Endodermal cell (in vitro differentiated cells): ENCODE results near the gene LRRC7. TPM values are rescaled to one million over a fixed set of nuclear protein-coding genes. Genes with fewer than 3 reads are reported as not detected.

ENCODE experiments used
- DNase-seq: peaks from one replicate; pipeline ENCODE4 v3.0.0-alpha.2; 2017
- H3K27ac ChIP-seq: 2 replicates; pipeline ENCODE4 v1.5.1; 2013; ENCODE audit warnings: mild to moderate bottlenecking, low read depth, low read length, moderate library complexity
- H3K27me3 ChIP-seq: 2 replicates; pipeline ENCODE4 v1.6.1; 2013; ENCODE audit warnings: mild to moderate bottlenecking, low read length, moderate library complexity; ENCODE audit not compliant: insufficient read depth, control insufficient read depth, poor library complexity, severe bottlenecking
- H3K36me3 ChIP-seq: 2 replicates; pipeline ENCODE4 v1.7.0; 2013; ENCODE audit warnings: mild to moderate bottlenecking, low read length, moderate library complexity; ENCODE audit not compliant: control insufficient read depth, insufficient read depth
- H3K4me1 ChIP-seq: one replicate; pipeline ENCODE4 v1.7.0; 2013; ENCODE audit warnings: low read length; ENCODE audit not compliant: control insufficient read depth, insufficient read depth
- H3K4me3 ChIP-seq: 2 replicates; pipeline ENCODE4 v1.5.1; 2013; ENCODE audit warnings: mild to moderate bottlenecking, low read length, moderate library complexity
- H3K9ac ChIP-seq: 2 replicates; pipeline ENCODE4 v1.6.1; 2013; ENCODE audit warnings: mild to moderate bottlenecking, low read length, moderate library complexity; ENCODE audit not compliant: poor library complexity, severe bottlenecking; ENCODE audit errors: extremely low read depth
- H3K9me3 ChIP-seq: 2 replicates; pipeline ENCODE4 v1.6.1; 2013; ENCODE audit warnings: mild to moderate bottlenecking, low read length, moderate library complexity; ENCODE audit not compliant: control insufficient read depth
- H3K27ac Mint-ChIP-seq: 2 replicates; pipeline ENCODE4 v1.8.0; 2020; ENCODE audit warnings: mixed read lengths
- H3K27me3 Mint-ChIP-seq: 2 replicates; pipeline ENCODE4 v1.8.0; 2021; ENCODE audit warnings: mild to moderate bottlenecking, mixed read lengths; ENCODE audit not compliant: insufficient read depth
- H3K36me3 Mint-ChIP-seq: 2 replicates; pipeline ENCODE4 v1.8.0; 2020; ENCODE audit warnings: low read depth, mixed read lengths
- H3K4me1 Mint-ChIP-seq: 2 replicates; pipeline ENCODE4 v1.8.0; 2020; ENCODE audit warnings: mixed read lengths
- H3K4me3 Mint-ChIP-seq: 2 replicates; pipeline ENCODE4 v1.8.0; 2020; ENCODE audit warnings: mild to moderate bottlenecking, moderate library complexity, mixed read lengths
- H3K9me3 Mint-ChIP-seq: 2 replicates; pipeline ENCODE4 v1.8.0; 2020; ENCODE audit warnings: mild to moderate bottlenecking, mixed read lengths
- WGBS, 2 experiments: methylation state at CpG; one replicate each; pipeline versions ENCODE4 v1.1.5 to v1.1.7; 2013; ENCODE audit warnings: missing lambda C conversion rate in 2 of 2, mixed read lengths in 1 of 2; ENCODE audit not compliant: insufficient coverage in 1 of 2, insufficient read length in 1 of 2; 5-methylcytosine and 5-hydroxymethylcytosine counted together
- total RNA-seq, 2 donors: library from RNA; stranded (reverse); fragmentation: NEBNext Ultra II Directional in 1 of 2; extraction: Animal tissue kit (Norgen Biotek cat#: 25700) in 1 of 2; gene quantifications; 2 replicates in 1 of 2; 3 replicates in 1 of 2; pipeline ENCODE4 v1.2.1, GENCODE V29; 2021
- TF ChIP-seq, protein P1 (sequence below): fragments of 200-600 bp; sonication (generic); conservative IDR thresholded peaks from 2 replicates; pipeline ENCODE4 v1.5.0; 2021; ENCODE audit warnings: antibody characterized with exemption, mild to moderate bottlenecking

Gene LRRC7
- total RNA-seq, 2 donors from 2014 or later = 1.4 to 2.2 TPM

DNA sequence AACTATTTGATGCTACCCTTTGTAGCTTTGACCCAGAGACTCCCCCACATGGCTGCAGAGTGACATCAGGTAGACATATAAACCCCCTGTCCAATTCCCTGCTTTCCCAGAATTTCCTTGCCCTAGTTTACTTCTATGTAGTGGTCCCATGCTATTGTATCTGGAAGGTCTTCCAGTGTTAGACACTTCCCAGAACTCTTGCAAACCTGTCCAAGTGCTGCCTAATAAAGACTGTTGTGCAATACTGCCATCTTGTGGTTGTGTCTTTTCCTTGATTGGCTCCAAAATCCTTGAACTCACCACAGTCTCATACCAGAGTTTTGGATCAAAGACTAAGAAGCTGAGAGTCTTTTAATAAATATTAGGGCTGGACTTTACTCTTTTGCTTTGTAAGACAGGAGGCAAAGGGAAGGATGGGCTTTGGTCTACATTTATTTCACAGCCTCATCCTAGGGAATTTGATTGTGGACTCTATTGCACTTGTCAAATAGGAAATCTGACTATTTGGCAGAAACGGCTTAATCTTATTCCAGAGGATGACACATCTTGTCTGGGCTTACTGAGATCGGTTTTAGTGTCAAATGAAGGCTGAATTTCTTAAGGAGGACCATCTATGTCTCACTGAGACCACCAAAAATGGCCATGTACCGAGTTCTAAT is 169.9 kb downstream of the LRRC7 start:
- no peak overlapping the region for H3K27ac ChIP-seq
- no peak overlapping the region for H3K9ac ChIP-seq
- H3K27me3 ChIP-seq = no peaks in the 10 kb centered on the region
- WGBS, 2 experiments = 63 to 68% methylated on average over 2 to 3 of the region's 3 CpGs
- Mint-ChIP-seq H3K4me3 (no peak overlapping the region), H3K27me3 (no peaks in the 10 kb centered on the region), H3K4me1 (peaks cover 11% of the 10 kb centered on the region), H3K36me3 (peaks cover 3% of the 10 kb centered on the region), H3K9me3 (peaks cover 8% of the 10 kb centered on the region), H3K27ac (no peak overlapping the region)
- no peaks in the 10 kb centered on the region for H3K4me1 ChIP-seq
- peaks cover 10% of the 10 kb centered on the region for H3K9me3 ChIP-seq
- H3K36me3 ChIP-seq = no peaks in the 10 kb centered on the region
- DNase-seq = peak; percentile 71
- TF ChIP-seq, protein P1, sequence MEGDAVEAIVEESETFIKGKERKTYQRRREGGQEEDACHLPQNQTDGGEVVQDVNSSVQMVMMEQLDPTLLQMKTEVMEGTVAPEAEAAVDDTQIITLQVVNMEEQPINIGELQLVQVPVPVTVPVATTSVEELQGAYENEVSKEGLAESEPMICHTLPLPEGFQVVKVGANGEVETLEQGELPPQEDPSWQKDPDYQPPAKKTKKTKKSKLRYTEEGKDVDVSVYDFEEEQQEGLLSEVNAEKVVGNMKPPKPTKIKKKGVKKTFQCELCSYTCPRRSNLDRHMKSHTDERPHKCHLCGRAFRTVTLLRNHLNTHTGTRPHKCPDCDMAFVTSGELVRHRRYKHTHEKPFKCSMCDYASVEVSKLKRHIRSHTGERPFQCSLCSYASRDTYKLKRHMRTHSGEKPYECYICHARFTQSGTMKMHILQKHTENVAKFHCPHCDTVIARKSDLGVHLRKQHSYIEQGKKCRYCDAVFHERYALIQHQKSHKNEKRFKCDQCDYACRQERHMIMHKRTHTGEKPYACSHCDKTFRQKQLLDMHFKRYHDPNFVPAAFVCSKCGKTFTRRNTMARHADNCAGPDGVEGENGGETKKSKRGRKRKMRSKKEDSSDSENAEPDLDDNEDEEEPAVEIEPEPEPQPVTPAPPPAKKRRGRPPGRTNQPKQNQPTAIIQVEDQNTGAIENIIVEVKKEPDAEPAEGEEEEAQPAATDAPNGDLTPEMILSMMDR = peak; percentile 83
- no peak overlapping the region for H3K4me3 ChIP-seq

DNA sequence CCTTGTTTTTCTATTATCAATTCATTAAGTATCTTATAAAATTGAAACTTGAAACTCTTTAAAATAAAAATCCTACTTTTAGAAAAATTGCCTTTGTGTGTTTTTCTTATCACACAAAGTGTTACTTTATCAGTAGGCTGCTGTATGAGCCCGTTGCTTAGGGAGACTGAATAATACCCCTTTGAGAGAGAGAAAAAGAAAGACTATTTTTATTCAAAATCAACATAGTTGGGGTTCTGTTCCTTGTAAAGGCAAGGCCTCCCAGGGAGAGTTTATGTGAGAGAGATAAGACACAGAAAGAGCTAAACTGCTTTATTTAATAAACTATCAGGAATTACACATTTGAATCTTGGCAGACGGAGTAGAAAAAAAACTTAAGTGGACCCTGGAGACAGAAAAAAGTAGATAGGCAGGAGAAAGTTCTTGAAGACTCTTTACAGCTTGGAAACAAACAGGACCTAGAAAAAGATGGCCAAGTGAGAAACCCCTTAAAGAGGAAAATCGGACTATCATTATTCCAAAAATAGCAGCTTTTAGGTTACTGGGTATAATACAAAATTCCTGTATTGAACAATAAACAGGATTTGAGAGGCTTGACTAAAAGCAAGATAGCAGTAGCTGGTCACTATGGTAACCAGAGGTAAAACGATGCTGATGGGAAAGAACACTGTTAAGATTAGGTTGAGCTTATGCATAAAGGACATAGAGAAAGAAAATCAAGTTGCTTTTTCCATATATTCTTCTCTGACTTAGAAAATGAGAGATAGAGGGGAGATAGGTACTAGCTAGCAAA is 170.9 kb downstream of the LRRC7 start:
- WGBS, 2 experiments = 65 to 100% methylated on average over 1 to 4 of the region's 4 CpGs

DNA sequence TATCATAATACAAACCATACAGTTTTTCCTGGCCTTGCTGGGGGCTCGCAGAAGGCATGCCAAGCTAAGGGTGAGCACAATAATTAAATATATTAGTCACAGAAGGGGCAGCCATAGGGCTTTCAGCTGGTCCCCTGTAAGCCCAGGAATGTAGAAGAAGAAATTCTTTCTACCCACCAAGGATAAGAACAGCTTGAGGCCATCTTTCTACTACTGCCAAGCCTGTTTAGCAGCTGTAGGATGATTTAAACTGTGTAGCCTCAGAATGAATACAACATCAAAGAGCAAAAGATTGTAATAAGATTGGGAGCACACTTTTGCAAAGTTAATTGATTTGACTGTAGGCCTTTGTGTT is 171.5 kb downstream of the LRRC7 start:
- Mint-ChIP-seq H3K4me1 (peaks cover 11% of the 10 kb centered on the region), H3K36me3 (peaks cover 3% of the 10 kb centered on the region), H3K9me3 (peaks cover 8% of the 10 kb centered on the region), H3K27ac (no peak overlapping the region), H3K4me3 (no peak overlapping the region), H3K27me3 (no peaks in the 10 kb centered on the region)
- 86% methylated on average over 1 of the region's 1 CpG; no CpG with 5 or more reads in 1 of the 2 experiments for WGBS, 2 experiments
- no peak overlapping the region for H3K9ac ChIP-seq
- no peaks in the 10 kb centered on the region for H3K4me1 ChIP-seq
- no peaks in the 10 kb centered on the region for H3K27me3 ChIP-seq
- no peaks in the 10 kb centered on the region for H3K36me3 ChIP-seq
- H3K4me3 ChIP-seq = no peak overlapping the region
- peak overlapping the region; percentile 40 for H3K27ac ChIP-seq
- peaks cover 10% of the 10 kb centered on the region for H3K9me3 ChIP-seq
- TF ChIP-seq, protein P1 = no peak
- no peak for DNase-seq

More for the DNA sequence above, 170.9 kb downstream of the LRRC7 start:
- H3K4me3 ChIP-seq = no peak overlapping the region
- peaks cover 8% of the 10 kb centered on the region for H3K9me3 Mint-ChIP-seq
- H3K9ac ChIP-seq = no peak overlapping the region
- H3K9me3 ChIP-seq = peaks cover 10% of the 10 kb centered on the region
- no peaks in the 10 kb centered on the region for H3K4me1 ChIP-seq
- no peaks in the 10 kb centered on the region for H3K27me3 ChIP-seq
- H3K27me3 Mint-ChIP-seq = no peaks in the 10 kb centered on the region
- H3K4me1 Mint-ChIP-seq = peaks cover 11% of the 10 kb centered on the region
- no peaks in the 10 kb centered on the region for H3K36me3 ChIP-seq
- peaks cover 3% of the 10 kb centered on the region for H3K36me3 Mint-ChIP-seq
- TF ChIP-seq, protein P1 = no peak
- H3K27ac ChIP-seq = peak overlapping the region; percentile 27
- DNase-seq = no peak
- H3K4me3 Mint-ChIP-seq = no peak overlapping the region
- H3K27ac Mint-ChIP-seq = peak overlapping the region; percentile 5
